ENCODE measurements around the gene ACY1.

Gene ACY1

GRCh38 chr3:51982838-51983577 lies at the start of gene ACY1:
Gene ACY1 (plus strand): TSS chr3:51983535. CDS start chr3:51984065, 530 bp downstream.
- DNase-seq (ENCODE audit: low read depth) = peak; percentile 74

GRCh38 chr3:51934139-51934850 lies 49.0 kb upstream of the ACY1 start:
- DNase-seq (ENCODE audit: low read depth) = no peak

- no peak for DNase-seq (ENCODE audit: low read depth)
Measured at GRCh38 chr3:51934991-51935885, 48.1 kb upstream of the ACY1 start.

- DNase-seq (ENCODE audit: low read depth) = no peak
Measured at GRCh38 chr3:51935886-51936755, 47.2 kb upstream of the ACY1 start.

GRCh38 chr3:51937014-51937413 lies 46.3 kb upstream of the ACY1 start:
- no peak for DNase-seq (ENCODE audit: low read depth)

GRCh38 chr3:51937611-51938450 lies 45.5 kb upstream of the ACY1 start:
- no peak for DNase-seq (ENCODE audit: low read depth)

- DNase-seq (ENCODE audit: low read depth) = no peak
Measured at GRCh38 chr3:51938780-51939425, 44.4 kb upstream of the ACY1 start.

- no peak for DNase-seq (ENCODE audit: low read depth)
Measured at GRCh38 chr3:51940648-51941462, 42.5 kb upstream of the ACY1 start.

GRCh38 chr3:51941463-51941797 lies 41.9 kb upstream of the ACY1 start:
- DNase-seq (ENCODE audit: low read depth) = no peak

- peak; percentile 100 for DNase-seq (ENCODE audit: low read depth)
Measured at GRCh38 chr3:51941798-51942602, 41.3 kb upstream of the ACY1 start, which contains the start of the genes PARP3 and RRP9. Gene PARP3 (plus strand): TSS chr3:51942363. CDS start chr3:51943356, 993 bp downstream. Gene RRP9 (minus strand): TSS chr3:51941904. CDS start chr3:51941867, 37 bp downstream.

GRCh38 chr3:51942603-51943450 lies 40.5 kb upstream of the ACY1 start:
- DNase-seq (ENCODE audit: low read depth) = peak; percentile 42

GRCh38 chr3:51943451-51944391 lies 39.6 kb upstream of the ACY1 start:
- no peak for DNase-seq (ENCODE audit: low read depth)

- DNase-seq (ENCODE audit: low read depth) = no peak
Measured at GRCh38 chr3:51944451-51945021, 38.8 kb upstream of the ACY1 start.

- no peak for DNase-seq (ENCODE audit: low read depth)
Measured at GRCh38 chr3:51945031-51945840, 38.1 kb upstream of the ACY1 start.

Data from stimulated activated CD8-positive, alpha-beta memory T cell treated with anti-CD3 and anti-CD28 coated beads, Interleukin-4, amount 100 ng/mL, for 24 hours (primary cell).